Measurements from ENCODE around the gene SPATA6.
"Not testable (repeated sequence)": the region's sequence is repeated elsewhere in the genome, so short reads cannot be mapped to it uniquely, and the experiment has no call there.

The SPATA6 gene

GRCh38 chr1:48450505-48450904 lies 21.5 kb downstream of the SPATA6 start:
- DNase-seq, result no peak

GRCh38 chr1:48448932-48449331 lies 23.1 kb downstream of the SPATA6 start:
- DNase-seq, result no peak

GRCh38 chr1:48444186-48444585 lies 27.8 kb downstream of the SPATA6 start:
- not testable (repeated sequence) for DNase-seq

GRCh38 chr1:48442864-48443619 lies 29.0 kb downstream of the SPATA6 start:
- peak; percentile 11 for DNase-seq

GRCh38 chr1:48440786-48441185 lies 31.2 kb downstream of the SPATA6 start:
- DNase-seq, result not testable (repeated sequence)

- DNase-seq, result no peak
Observed at GRCh38 chr1:48439380-48439779, 32.6 kb downstream of the SPATA6 start.

GRCh38 chr1:48437379-48437778 lies 34.6 kb downstream of the SPATA6 start:
- DNase-seq, result not testable (repeated sequence)

GRCh38 chr1:48435312-48436002 lies 36.5 kb downstream of the SPATA6 start:
- DNase-seq, result not testable (repeated sequence)

GRCh38 chr1:48430832-48431231 lies 41.2 kb downstream of the SPATA6 start:
- no peak for DNase-seq

GRCh38 chr1:48422009-48422408 lies 50.0 kb downstream of the SPATA6 start:
- no peak for DNase-seq

GRCh38 chr1:48418742-48419141 lies 53.3 kb downstream of the SPATA6 start:
- no peak for DNase-seq

- DNase-seq, result no peak
Observed at GRCh38 chr1:48415050-48415449, 57.0 kb downstream of the SPATA6 start.

GRCh38 chr1:48414264-48414663 lies 57.7 kb downstream of the SPATA6 start:
- no peak for DNase-seq

- DNase-seq, result no peak
Observed at GRCh38 chr1:48405940-48406339, 66.1 kb downstream of the SPATA6 start.

GRCh38 chr1:48405400-48405799 lies 66.6 kb downstream of the SPATA6 start:
- no peak for DNase-seq

GRCh38 chr1:48402599-48402998 lies 69.4 kb downstream of the SPATA6 start:
- DNase-seq, result no peak

- DNase-seq, result no peak
Observed at GRCh38 chr1:48396208-48396607, 75.8 kb downstream of the SPATA6 start.

- no peak for DNase-seq
Observed at GRCh38 chr1:48391926-48392325, 80.1 kb downstream of the SPATA6 start.

GRCh38 chr1:48387409-48387808 lies 84.6 kb downstream of the SPATA6 start:
- no peak for DNase-seq

- no peak for DNase-seq
Observed at GRCh38 chr1:48374785-48375184, 97.2 kb downstream of the SPATA6 start.

- DNase-seq, result no peak
Observed at GRCh38 chr1:48371598-48371997, 100.4 kb downstream of the SPATA6 start.

- DNase-seq, result no peak
Observed at GRCh38 chr1:48362901-48363300, 109.1 kb downstream of the SPATA6 start.

- no peak for DNase-seq
Observed at GRCh38 chr1:48356901-48357300, 115.1 kb downstream of the SPATA6 start.

GRCh38 chr1:48344373-48344772 lies 127.6 kb downstream of the SPATA6 start:
- no peak for DNase-seq

- no peak for DNase-seq
Observed at GRCh38 chr1:48341221-48341620, 130.8 kb downstream of the SPATA6 start.

Data from NCI-H1105 treated with DMSO at 0.1 percent for 48 hours (cell line).